Liver (tissue), 3 donors: ENCODE results near the gene OSGIN1.

ENCODE experiments used
- EGR1 ChIP-seq, 2 donors: IDR thresholded peaks; 2 replicates each; pipeline ENCODE4 v1.6.1; 2016 to 2018; ENCODE audit warnings: antibody characterized with exemption in 2 of 2, low read depth in 2 of 2
- TF ChIP-seq, protein P1 (sequence below): fragments of 150-350 bp; IDR thresholded peaks from 2 replicates; pipeline ENCODE4 v1.5.1; 2017; ENCODE audit warnings: improper control_type of control experiment, low read depth, low read length; ENCODE audit not compliant: missing input control
- TF ChIP-seq, protein P2 (sequence below): IDR thresholded peaks from 2 replicates; pipeline ENCODE4 v1.6.1; 2016; ENCODE audit warnings: antibody characterized with exemption, mild to moderate bottlenecking
- donor health status: healthy.
- donor health status: healthy.

DNA sequence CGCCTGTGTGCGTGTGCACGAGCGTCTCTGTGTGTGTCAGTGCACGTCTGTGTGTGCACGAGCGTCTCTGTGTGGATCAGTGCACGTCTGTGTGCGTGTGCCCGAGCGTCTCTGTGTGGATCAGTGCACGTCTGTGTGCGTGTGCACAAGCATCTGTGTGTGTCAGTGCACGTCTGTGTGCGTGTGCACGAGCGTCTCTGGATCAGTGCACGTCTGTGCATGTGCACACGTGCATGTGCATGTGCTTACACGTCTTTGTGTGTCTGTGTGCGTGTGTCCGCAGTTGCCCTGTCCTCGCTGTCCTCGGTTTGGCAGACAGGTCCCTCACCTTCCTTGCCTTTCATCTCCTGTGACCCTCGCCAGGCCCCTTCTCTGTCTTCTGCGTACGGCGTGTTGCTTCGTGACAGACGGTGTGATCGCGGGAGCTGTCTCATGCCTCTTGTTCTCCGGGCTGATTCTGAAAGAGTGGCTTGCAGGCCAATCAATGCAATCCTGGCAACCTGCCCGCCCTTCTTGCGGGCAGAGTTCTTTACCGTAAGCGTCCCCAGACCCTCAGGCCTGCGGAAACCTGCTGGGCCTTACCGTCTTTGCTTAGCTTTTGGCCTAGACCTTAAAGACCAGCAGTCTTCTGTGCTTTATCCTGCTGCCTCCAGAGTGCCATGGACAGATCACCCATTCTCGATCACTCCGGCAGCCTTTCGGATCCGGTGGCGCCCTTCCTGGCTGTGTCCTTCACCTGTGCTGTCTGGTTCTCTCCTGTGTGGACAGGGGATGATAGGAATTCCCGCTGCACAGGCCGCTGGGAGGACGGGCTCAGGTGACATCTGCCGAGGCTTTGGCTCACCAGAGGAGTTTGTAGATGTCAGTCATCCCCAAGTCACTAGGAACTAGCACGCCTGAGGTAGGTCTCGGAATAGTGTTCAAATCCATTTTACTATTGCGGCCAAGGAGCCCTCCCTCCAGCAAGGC is 35.6 kb upstream of the OSGIN1 start:
- no peak for TF ChIP-seq EGR1 (IDR thresholded peaks at IDR 0.05; ENCODE audit: low read depth in 2 of 2)
- TF ChIP-seq, protein P1, sequence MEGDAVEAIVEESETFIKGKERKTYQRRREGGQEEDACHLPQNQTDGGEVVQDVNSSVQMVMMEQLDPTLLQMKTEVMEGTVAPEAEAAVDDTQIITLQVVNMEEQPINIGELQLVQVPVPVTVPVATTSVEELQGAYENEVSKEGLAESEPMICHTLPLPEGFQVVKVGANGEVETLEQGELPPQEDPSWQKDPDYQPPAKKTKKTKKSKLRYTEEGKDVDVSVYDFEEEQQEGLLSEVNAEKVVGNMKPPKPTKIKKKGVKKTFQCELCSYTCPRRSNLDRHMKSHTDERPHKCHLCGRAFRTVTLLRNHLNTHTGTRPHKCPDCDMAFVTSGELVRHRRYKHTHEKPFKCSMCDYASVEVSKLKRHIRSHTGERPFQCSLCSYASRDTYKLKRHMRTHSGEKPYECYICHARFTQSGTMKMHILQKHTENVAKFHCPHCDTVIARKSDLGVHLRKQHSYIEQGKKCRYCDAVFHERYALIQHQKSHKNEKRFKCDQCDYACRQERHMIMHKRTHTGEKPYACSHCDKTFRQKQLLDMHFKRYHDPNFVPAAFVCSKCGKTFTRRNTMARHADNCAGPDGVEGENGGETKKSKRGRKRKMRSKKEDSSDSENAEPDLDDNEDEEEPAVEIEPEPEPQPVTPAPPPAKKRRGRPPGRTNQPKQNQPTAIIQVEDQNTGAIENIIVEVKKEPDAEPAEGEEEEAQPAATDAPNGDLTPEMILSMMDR = no peak
- TF ChIP-seq, protein P2, sequence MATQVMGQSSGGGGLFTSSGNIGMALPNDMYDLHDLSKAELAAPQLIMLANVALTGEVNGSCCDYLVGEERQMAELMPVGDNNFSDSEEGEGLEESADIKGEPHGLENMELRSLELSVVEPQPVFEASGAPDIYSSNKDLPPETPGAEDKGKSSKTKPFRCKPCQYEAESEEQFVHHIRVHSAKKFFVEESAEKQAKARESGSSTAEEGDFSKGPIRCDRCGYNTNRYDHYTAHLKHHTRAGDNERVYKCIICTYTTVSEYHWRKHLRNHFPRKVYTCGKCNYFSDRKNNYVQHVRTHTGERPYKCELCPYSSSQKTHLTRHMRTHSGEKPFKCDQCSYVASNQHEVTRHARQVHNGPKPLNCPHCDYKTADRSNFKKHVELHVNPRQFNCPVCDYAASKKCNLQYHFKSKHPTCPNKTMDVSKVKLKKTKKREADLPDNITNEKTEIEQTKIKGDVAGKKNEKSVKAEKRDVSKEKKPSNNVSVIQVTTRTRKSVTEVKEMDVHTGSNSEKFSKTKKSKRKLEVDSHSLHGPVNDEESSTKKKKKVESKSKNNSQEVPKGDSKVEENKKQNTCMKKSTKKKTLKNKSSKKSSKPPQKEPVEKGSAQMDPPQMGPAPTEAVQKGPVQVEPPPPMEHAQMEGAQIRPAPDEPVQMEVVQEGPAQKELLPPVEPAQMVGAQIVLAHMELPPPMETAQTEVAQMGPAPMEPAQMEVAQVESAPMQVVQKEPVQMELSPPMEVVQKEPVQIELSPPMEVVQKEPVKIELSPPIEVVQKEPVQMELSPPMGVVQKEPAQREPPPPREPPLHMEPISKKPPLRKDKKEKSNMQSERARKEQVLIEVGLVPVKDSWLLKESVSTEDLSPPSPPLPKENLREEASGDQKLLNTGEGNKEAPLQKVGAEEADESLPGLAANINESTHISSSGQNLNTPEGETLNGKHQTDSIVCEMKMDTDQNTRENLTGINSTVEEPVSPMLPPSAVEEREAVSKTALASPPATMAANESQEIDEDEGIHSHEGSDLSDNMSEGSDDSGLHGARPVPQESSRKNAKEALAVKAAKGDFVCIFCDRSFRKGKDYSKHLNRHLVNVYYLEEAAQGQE = no peak
